Measurements from ENCODE around the gene MOB1A.

MOB1A gene

DNA sequence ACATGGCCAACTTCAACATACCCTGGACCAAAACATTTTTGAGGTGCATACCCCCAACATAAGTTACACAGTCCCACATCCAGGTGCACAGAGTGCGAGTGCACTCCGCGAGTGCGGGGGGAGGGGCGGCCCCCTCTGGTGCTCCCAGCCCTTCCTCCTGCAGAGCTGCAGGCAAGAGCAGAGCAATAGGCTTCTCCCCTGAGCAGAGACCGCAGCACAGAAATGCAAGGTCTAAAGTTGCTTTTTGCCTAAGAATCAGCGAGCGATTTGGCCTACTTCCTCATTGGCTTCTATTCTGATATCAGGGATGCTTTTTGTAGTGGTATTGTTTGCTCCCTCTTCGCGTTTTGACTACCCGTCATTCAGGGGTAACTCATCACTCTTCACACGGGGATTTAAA, 71.6 kb downstream of the MOB1A start:
- DNase-seq (ENCODE audit: low read depth in 2 of 3, low spot score in 1 of 3): no peak

DNA sequence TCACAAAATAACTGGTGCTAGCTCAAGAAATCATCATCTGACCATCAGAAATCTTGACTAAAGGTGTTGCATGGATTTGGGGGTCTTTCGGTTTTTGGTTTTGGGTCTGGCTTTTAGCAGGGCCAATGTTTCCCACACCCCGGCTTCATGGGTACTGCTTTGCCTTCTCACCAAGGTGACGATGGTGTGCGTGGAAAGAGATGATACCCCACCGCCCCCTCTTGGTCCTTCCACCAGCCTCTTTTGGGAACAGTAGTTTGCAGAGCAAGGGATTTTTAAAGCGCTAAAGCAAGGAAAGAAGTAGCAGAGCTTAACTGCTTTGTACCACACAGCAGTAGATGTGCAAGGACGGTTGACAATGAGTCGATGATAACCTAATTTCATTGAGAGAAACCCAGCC, 73.3 kb downstream of the MOB1A start:
- DNase-seq (ENCODE audit: low read depth in 2 of 3, low spot score in 1 of 3): no peak

GRCh38 chr2:74104839-74105238, 73.8 kb downstream of the MOB1A start:
- no peak for DNase-seq (ENCODE audit: low read depth in 2 of 3, low spot score in 1 of 3)

DNA sequence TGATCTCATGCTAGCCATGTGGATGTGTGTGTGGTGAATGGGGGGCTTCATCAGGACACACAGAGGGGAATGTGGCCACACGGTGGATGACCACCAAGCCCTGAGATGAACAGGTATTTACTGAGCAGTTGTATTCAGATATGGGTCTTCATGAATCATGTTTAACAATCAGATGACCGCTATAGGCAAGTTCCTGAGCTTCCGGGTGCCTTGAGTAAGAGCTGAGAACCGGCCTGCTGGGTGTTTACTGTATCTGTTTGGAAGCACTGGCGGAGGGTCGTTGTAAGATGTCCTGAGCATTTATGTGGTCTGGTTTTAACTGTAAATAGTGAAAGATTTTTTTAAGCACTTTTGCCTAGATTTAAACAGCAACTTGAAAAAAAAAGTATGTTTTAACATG, 74.9 kb downstream of the MOB1A start:
- no peak for DNase-seq (ENCODE audit: low read depth in 2 of 3, low spot score in 1 of 3)

Data from stimulated activated CD4-positive, alpha-beta T cell treated with anti-CD3 and anti-CD28 coated beads, Interleukin-12 subunit alpha, Interleukin-12 subunit beta, amount 100 ng/mL, for 48 hours (primary cell).